ENCODE results near the gene ARF3.

Gene ARF3

DNA sequence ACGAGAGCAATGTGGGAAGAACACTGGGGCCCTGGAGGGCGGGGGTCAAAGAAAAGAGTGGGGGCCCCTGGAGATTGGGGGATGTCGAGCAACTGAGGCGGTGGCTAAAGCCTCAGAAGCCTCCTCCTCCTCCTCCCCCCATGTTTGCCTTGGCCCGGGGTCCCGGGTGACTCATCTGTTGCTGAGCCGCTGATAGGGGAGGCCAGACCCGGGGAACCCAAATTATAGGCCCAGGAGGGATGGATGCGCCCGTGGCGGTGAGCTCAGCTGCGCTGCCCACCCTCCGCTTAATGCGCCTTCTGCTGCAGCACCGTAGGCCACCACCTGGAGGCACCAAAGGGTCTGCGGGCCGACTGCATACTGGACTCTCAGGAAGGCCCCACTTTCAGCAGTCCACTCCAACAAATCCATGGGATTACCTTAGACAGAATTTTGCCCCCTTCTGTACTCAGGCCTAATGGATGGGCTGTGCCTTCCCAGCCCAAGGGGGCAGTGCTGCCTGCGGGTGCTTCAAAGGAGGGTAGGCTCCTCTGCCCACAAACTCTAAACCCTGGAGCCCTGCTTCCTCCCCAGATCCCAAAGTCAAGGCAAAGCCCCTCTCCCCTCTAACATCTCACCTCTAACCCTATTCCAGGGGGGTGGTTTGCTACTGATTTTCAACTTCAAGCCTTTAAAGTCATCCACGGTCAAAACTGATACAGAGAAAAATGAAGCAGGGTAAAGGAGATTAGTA, 16.8 kb upstream of the ARF3 start:
- DNase-seq (ENCODE audit: extremely low read depth, low read depth): no peak
- TF ChIP-seq, protein P1, sequence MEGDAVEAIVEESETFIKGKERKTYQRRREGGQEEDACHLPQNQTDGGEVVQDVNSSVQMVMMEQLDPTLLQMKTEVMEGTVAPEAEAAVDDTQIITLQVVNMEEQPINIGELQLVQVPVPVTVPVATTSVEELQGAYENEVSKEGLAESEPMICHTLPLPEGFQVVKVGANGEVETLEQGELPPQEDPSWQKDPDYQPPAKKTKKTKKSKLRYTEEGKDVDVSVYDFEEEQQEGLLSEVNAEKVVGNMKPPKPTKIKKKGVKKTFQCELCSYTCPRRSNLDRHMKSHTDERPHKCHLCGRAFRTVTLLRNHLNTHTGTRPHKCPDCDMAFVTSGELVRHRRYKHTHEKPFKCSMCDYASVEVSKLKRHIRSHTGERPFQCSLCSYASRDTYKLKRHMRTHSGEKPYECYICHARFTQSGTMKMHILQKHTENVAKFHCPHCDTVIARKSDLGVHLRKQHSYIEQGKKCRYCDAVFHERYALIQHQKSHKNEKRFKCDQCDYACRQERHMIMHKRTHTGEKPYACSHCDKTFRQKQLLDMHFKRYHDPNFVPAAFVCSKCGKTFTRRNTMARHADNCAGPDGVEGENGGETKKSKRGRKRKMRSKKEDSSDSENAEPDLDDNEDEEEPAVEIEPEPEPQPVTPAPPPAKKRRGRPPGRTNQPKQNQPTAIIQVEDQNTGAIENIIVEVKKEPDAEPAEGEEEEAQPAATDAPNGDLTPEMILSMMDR (IDR thresholded peaks at IDR 0.05; ENCODE audit: low read depth, low read length): peak; percentile 51

DNA sequence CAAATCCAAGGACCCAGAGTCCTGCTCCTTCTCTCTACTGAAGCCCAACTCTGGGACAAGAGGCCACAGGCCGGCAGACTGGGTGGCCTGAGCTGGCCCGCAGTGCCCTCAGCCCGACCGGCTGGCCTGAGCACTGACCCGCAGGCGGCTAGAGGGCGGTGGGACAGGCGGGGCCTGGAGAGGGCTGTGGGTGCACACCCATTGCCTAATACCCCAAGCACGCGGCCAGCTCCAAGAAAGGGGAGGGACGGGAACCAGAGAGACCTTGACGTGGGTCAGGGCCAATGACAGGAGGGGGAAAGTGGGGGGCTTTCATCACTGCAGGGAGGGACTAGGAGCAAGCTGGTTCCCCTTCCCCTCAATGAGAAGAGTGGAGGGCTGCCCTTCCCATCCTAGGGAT, 16.2 kb upstream of the ARF3 start:
- DNase-seq (ENCODE audit: extremely low read depth, low read depth): no peak
- TF ChIP-seq, protein P1 (IDR thresholded peaks at IDR 0.05; ENCODE audit: low read depth, low read length): no peak

DNA sequence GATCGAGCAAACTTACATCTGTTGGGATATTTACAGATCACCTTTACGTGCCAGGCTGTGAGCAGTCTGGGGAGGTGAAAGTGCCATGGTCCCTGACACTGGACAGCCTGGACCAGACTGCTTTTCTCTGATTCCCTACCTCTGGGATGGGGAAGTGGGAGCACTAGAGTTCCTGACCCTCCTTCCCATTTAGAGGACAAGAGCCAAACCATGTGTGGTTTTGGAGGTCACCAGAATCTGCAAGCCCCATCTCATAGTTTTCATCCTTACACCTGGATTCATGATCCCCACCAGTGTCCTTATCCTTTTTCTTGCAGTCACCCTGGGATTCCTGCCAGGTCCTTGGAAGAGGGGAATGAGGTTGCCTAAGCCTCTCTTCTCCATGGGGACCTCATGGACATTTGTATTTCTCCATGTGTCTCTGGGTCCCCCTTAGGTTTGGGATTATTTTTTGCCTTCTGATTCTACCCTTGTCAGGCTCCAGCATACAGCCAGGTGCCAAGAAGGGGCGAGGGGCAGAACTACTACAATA, 15.7 kb upstream of the ARF3 start:
- no peak for DNase-seq (ENCODE audit: extremely low read depth, low read depth)

DNA sequence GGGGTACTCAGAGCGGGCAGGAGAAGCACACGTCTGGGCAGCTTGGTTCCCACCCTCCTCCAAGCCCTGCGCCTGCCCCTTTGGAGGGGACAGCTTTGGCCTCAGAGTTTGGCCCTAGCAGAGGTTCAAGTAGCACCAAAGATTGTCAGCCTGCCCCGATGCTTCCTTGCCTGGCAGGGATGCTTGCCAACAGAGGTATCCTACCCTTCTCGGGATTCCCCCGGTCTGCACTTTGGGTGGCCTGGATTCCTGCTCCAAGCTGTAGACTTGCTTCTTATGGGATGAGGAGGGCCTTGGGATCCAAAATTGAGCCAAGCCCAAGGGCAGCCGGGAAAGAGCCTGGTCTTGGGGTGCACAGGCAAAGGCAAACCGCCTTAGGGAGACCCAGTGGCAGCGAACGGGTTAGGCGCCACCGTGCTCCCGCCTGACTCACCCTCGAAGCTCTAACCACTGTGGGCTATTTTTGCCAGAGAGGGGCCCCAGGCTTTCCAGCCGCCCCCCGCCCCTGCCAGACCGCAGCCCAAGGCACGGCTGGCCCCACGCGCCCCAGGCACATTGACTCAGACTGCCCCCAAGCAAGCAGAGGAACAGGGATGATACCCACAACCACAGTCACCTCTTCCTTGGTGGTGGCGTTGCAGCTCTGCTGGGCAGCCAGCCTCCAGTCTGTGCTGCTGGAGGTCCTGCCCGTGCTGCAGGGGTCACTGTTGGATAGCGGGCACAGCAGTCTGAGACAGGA, 15.1 kb upstream of the ARF3 start:
- TF ChIP-seq, protein P1 (IDR thresholded peaks at IDR 0.05; ENCODE audit: low read depth, low read length): no peak; the same call in 1 of the 2 replicates
- DNase-seq (ENCODE audit: extremely low read depth, low read depth): no peak

More for the DNA sequence above, 15.7 kb upstream of the ARF3 start:
- TF ChIP-seq, protein P1 (IDR thresholded peaks at IDR 0.05; ENCODE audit: low read depth, low read length): no peak

DNA sequence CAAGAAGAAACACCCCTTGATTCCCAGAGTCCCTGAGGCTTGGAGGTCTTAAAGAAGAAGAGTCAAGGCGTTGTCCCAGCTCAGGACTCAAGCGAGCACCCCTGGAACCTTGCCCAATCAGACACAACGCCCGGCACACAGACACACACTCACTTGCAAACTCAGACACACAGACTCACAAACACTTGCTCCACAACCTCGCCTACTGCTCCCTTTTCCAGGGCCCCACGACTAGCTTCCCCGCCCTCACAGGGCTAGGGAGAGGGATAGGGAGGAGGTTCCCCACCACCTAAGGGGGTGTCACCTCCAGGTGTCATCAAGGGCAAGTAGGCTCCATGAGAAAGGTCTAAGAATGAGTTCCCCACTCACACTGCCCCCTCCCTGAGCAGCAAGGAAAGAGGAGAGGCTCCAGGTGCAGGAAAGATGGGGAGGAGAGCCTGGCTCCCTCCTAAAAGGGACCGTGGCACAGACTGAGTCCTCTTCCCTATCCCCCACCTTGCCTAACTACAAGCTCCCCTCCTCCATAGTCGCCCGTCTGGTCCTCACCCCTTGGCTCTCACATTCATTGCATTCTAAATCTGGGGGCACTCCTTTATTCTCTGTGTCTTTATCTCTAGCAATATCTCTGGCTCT, 13.5 kb upstream of the ARF3 start:
- TF ChIP-seq, protein P1 (IDR thresholded peaks at IDR 0.05; ENCODE audit: low read depth, low read length): no peak
- DNase-seq (ENCODE audit: extremely low read depth, low read depth): no peak

DNA sequence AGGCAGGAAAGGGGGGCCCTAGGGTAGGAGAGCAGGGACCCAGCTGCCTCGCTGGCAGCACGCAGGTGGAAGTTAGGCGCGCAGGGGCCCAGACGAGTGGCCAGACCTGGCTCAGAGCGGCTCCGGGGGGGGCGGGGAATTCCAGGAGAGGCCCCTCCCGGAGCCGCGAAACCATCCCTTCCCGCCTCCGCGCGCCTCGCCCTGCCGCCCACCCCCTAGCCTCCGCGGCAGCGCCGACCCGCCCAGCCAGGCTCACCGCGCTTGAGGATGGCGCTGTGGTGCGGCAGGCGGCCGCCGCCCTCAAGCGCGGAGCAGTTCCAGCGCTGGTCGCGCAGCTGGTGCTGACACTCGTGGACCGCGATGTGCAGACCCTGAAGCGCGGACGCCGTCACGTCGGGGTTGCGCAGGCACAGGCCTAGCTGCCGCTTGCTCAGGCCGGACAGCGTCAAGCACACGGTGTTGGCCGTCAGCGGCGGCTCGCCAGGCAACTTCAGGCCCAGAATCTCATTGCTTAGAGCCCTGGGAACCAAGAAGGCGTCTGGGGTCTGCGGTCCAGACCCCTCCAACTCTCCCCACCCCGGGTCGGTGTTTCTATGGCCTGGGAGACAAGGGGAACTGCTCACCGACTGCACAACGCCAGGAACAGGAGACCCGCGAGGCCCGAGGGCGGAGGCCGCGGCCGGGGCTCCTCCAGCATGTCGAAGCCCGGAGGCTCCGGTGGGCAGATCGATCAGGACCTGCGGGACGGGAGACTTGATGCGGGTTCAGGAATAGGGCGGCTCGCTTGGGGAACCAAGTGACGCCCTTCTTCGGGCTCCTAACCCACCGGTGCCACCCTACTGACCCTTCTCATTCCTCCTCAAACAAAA, 12.8 kb upstream of the ARF3 start:
- TF ChIP-seq, protein P1 (IDR thresholded peaks at IDR 0.05; ENCODE audit: low read depth, low read length): no peak
- no peak for DNase-seq (ENCODE audit: extremely low read depth, low read depth)

All from AG09319 (cell line).